Measurements from ENCODE around the gene PSMG4. TPM values are rescaled to one million over a fixed set of nuclear protein-coding genes. Genes with fewer than 3 reads are reported as not detected.

PSMG4 gene
- total and polyA plus RNA-seq, 2 of the 8 experiments (the other 6 are each of a cell fraction or from before 2014, with no cell fraction given), result 40.6 to 113 TPM

DNA sequence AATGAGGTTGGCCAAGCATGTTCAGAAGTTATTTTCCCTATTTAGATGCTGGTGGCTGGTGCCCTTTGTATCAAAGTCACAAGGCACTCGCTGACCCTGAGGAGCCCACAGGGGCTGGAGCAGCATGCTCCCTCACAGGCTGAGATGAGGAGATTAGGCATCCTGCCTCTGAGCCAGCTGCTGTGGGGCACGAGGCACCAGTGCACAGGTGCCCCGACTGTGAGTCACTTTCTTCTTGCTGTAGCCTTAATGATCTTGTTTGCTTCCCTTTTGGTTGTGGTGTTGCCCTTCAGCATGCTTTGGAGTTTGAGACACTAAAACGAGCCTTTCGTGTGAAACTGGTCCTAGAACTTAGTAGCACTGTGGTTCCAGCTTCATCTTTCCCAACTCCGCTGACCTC is 4.3 kb downstream of the PSMG4 start:
- Histone ChIP-seq H3K23me2 (ENCODE audit: low read depth, low read length) (peaks cover 7% of the 10 kb centered on the region; the same call in 1 of the 2 replicates), H2AK5ac (ENCODE audit: low read depth, low read length) (no peak overlapping the region), H3K79me1 (ENCODE audit: low read depth, low read length) (peaks cover 22% of the 10 kb centered on the region), H2BK20ac (ENCODE audit: low read length) (no peak overlapping the region), H3K4ac (replicated peaks; ENCODE audit: insufficient read length, low read depth, low read length) (no peak overlapping the region), H3K9ac (replicated peaks in 1 of 4; ENCODE audit: extremely low read depth in 1 of 4, low read depth in 3 of 4, low read length in 3 of 4) (no peak overlapping the region), H4K91ac (replicated peaks; ENCODE audit: insufficient read length, low read length) (no peak overlapping the region), H4K8ac (ENCODE audit: extremely low read depth, insufficient read depth, low read length) (no peak overlapping the region), H4K5ac (ENCODE audit: insufficient read length, low read depth, low read length) (no peak overlapping the region), H3K9me3 (ENCODE audit: insufficient read depth in 2 of 2, low read depth in 1 of 2, low read length in 1 of 2) (no peaks in the 10 kb centered on the region), H2BK12ac (ENCODE audit: low read depth, low read length) (no peak overlapping the region), H3K79me2 (ENCODE audit: control insufficient read depth in 1 of 2, insufficient read depth in 2 of 2, low read length in 2 of 2) (peaks cover 8 to 71% of the 10 kb centered on the region in 2 experiments; a peak in 3 of 4 replicates), H3K56ac (replicated peaks; ENCODE audit: insufficient read length, low read depth, low read length) (no peak overlapping the region), H2BK5ac (ENCODE audit: low read depth, low read length) (no peak overlapping the region), H3K14ac (ENCODE audit: insufficient read length) (no peak overlapping the region), H2BK15ac (ENCODE audit: low read length) (no peak overlapping the region), H2BK120ac (replicated peaks; ENCODE audit: low read depth, low read length) (no peak overlapping the region), H3K27me3 (replicated peaks in 1 of 4; ENCODE audit: control insufficient read depth in 3 of 4, extremely low read depth in 1 of 4, insufficient read depth in 3 of 4, low read length in 3 of 4) (no peaks in the 10 kb centered on the region), H3K27ac (ENCODE audit: low read depth, low read length) (no peak overlapping the region), H3K4me1 (replicated peaks in 1 of 4; ENCODE audit: control insufficient read depth in 3 of 4, insufficient read depth in 4 of 4, low read length in 3 of 4) (peaks cover 3 to 8% (median 7%) of the 10 kb centered on the region in 4 experiments; a peak in 4 of 7 replicates), H3K18ac (ENCODE audit: extremely low read depth, low read length) (no peak overlapping the region), H3K4me3 (ENCODE audit: extremely low read depth in 1 of 4, insufficient read depth in 2 of 4, low read depth in 3 of 4, low read length in 4 of 4) (no peak overlapping the region), H3K23ac (ENCODE audit: insufficient read length) (no peak overlapping the region), H3K4me2 (ENCODE audit: insufficient read depth in 1 of 2, low read depth in 2 of 2, low read length in 2 of 2) (no peak overlapping the region), H3K36me3 (ENCODE audit: control insufficient read depth in 2 of 4, insufficient read depth in 4 of 4, low read length in 3 of 4) (peaks cover 6 to 28% (median 13%) of the 10 kb centered on the region in 4 experiments; a peak in 7 of 8 replicates), H2AFZ (ENCODE audit: low read length) (no peak overlapping the region), H4K20me1 (replicated peaks in 1 of 2; ENCODE audit: control insufficient read depth in 1 of 2, insufficient read depth in 2 of 2, low read length in 2 of 2) (peaks cover 16 to 40% of the 10 kb centered on the region in 2 experiments)
- DNase-seq (ENCODE audit: low read depth in 1 of 2, low spot score in 2 of 2) (no peak), FAIRE-seq (no peak)
- ChIA-PET CTCF (ENCODE audit: partially characterized antibody) (interaction anchor here (0.8 to 4.4 kb wide), 4 partner anchors 10 to 469 kb away, joined by 3 to 23 read pairs (median 3); no protein-coding TSS in a partner anchor), POLR2A (ENCODE audit: partially characterized antibody) (interaction anchor here (1.4 kb wide), 1 partner anchor 9 kb away, joined by 7 read pairs; no protein-coding TSS in a partner anchor)
- 88% methylated on average over 6 of the region's 6 CpGs; no CpG with 5 or more reads in 1 of the 2 experiments for WGBS, 2 experiments (ENCODE audit: extremely low coverage in 1 of 2, insufficient coverage in 1 of 2, insufficient read length in 1 of 2, insufficient replicate concordance in 2 of 2, low coverage in 1 of 2, low lambda C conversion rate in 2 of 2, missing lambda C conversion rate in 1 of 2)
- no peak for TF ChIP-seq SRF (IDR thresholded peaks at IDR 0.05; ENCODE audit: low read depth, low read length)
- TF ChIP-seq TAF1 (IDR thresholded peaks at IDR 0.05; ENCODE audit: low read depth, low read length), result no peak
- no peak for TF ChIP-seq NANOG (IDR thresholded peaks at IDR 0.05; ENCODE audit: insufficient read depth, low read depth, low read length, poor library complexity, severe bottlenecking)
- TF ChIP-seq SAP30 (IDR thresholded peaks at IDR 0.05; ENCODE audit: insufficient read depth, insufficient replicate concordance, low read length), result no peak
- TF ChIP-seq FOSL1 (IDR thresholded peaks at IDR 0.05; ENCODE audit: insufficient read depth, low read depth, low read length), result no peak
- no peak for TF ChIP-seq TCF12 (IDR thresholded peaks at IDR 0.05; ENCODE audit: low read depth, low read length)
- TF ChIP-seq EP300 (IDR thresholded peaks at IDR 0.05; ENCODE audit: borderline replicate concordance in 1 of 2, low read depth in 2 of 2, low read length in 2 of 2), result no peak
- TF ChIP-seq GABPA (IDR thresholded peaks at IDR 0.05; ENCODE audit: borderline replicate concordance, insufficient read depth, low read length), result no peak
- TF ChIP-seq, protein P1, sequence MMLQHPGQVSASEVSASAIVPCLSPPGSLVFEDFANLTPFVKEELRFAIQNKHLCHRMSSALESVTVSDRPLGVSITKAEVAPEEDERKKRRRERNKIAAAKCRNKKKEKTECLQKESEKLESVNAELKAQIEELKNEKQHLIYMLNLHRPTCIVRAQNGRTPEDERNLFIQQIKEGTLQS (IDR thresholded peaks at IDR 0.05; ENCODE audit: insufficient read depth, low read depth, low read length), result no peak
- no peak for TF ChIP-seq CEBPB (IDR thresholded peaks at IDR 0.05; ENCODE audit: low read depth, low read length)
- TF ChIP-seq EGR1 (IDR thresholded peaks at IDR 0.05; ENCODE audit: borderline replicate concordance, low read depth, low read length), result no peak
- TF ChIP-seq PHF8 (conservative IDR thresholded peaks at IDR 0.05; ENCODE audit: low read depth, low read length), result no peak
- TF ChIP-seq, protein P2, sequence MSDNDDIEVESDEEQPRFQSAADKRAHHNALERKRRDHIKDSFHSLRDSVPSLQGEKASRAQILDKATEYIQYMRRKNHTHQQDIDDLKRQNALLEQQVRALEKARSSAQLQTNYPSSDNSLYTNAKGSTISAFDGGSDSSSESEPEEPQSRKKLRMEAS (IDR thresholded peaks at IDR 0.05), result no peak

Data from H1 (cell line).